Epithelial cell of proximal tubule (primary cell): ENCODE measurements around the gene SPG21. TPM values are rescaled to one million over a fixed set of nuclear protein-coding genes. Genes with fewer than 3 reads are reported as not detected.
"Not testable (repeated sequence)": the region's sequence is repeated elsewhere in the genome, so short reads cannot be mapped to it uniquely, and the experiment has no call there.

Source experiments
- DNase-seq: peaks from one replicate; pipeline ENCODE4 v3.0.0-alpha.2; 2011; ENCODE audit warnings: low read depth
- H3K4me3 ChIP-seq: 2 replicates; pipeline ENCODE4 v1.5.1; 2011; ENCODE audit warnings: low read depth, mild to moderate bottlenecking, low read length
- total RNA-seq: library from RNA; depleted of rRNA; stranded (reverse); fragments of >200 nt; gene quantifications from 2 replicates; pipeline ENCODE4 v1.2.3, GENCODE V29; 2015
- TF ChIP-seq, protein P1 (sequence below): conservative IDR thresholded peaks from 2 replicates; pipeline ENCODE4 v1.5.1; 2012; ENCODE audit warnings: low read depth, mild to moderate bottlenecking, low read length

The SPG21 gene
- total RNA-seq, 1 donor from 2014 or later = 80.1 TPM

DNA sequence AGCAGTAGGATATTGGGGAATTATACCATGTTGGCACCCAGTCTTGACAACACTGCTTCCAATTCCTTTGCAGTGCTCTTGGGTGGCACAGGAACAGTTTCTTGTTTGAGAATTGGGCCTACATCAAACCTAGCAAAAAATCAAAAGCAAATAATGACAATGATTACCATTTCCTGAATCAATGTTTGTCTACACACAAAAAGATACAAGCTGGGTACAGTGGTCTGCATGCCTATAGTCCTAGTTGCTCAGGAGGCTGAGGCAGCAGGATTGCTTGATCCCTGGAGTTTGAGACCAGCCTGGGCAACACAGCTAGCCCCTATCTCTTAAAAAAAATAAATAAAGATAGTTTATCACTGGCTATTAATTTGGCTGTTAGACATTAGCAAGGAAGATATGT is 31.8 kb upstream of the SPG21 start:
- no peak overlapping the region for H3K4me3 ChIP-seq
- DNase-seq = no peak
- TF ChIP-seq, protein P1, sequence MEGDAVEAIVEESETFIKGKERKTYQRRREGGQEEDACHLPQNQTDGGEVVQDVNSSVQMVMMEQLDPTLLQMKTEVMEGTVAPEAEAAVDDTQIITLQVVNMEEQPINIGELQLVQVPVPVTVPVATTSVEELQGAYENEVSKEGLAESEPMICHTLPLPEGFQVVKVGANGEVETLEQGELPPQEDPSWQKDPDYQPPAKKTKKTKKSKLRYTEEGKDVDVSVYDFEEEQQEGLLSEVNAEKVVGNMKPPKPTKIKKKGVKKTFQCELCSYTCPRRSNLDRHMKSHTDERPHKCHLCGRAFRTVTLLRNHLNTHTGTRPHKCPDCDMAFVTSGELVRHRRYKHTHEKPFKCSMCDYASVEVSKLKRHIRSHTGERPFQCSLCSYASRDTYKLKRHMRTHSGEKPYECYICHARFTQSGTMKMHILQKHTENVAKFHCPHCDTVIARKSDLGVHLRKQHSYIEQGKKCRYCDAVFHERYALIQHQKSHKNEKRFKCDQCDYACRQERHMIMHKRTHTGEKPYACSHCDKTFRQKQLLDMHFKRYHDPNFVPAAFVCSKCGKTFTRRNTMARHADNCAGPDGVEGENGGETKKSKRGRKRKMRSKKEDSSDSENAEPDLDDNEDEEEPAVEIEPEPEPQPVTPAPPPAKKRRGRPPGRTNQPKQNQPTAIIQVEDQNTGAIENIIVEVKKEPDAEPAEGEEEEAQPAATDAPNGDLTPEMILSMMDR = no peak

DNA sequence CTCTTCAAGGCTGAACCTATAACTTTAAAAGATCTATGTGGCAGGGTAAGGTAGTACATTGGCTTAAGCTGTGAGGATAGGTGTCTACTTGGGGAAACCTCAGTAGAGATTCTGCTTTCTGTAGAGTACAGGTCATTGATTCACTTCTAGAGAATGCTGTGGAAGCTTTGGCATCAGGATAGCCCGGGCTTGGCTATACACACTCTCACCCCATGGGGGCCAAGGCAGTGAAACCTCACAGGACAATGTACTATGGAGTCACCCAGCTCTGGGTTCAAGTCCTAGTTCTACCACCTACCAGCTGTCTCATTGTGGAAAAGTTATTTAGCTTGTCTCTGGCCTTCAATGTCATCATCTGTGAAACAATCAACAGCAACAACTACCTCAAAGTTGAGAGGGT is 30.7 kb upstream of the SPG21 start:
- TF ChIP-seq, protein P1 = peak; percentile 3
- H3K4me3 ChIP-seq = no peak overlapping the region
- DNase-seq = no peak

DNA sequence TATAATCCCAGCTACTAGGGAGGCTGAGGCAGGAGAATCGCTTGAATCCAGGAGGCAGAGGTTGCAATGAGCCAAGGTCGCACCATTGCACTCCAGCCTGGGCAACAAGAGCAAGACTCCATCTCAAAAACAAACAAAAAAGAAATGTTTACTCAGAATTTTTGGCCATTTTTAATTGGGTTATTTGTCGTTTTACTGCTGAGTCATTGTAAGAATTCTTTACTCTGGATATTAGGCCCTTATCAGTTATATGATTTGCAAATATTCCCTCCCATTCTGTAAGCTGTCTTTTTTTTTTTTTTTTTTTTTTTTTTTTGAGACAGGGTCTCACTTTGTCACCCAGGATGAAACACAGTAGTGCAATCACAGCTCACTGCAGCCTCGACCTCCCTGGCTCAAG is 21.5 kb upstream of the SPG21 start:
- H3K4me3 ChIP-seq, DNase-seq: not testable (repeated sequence)

DNA sequence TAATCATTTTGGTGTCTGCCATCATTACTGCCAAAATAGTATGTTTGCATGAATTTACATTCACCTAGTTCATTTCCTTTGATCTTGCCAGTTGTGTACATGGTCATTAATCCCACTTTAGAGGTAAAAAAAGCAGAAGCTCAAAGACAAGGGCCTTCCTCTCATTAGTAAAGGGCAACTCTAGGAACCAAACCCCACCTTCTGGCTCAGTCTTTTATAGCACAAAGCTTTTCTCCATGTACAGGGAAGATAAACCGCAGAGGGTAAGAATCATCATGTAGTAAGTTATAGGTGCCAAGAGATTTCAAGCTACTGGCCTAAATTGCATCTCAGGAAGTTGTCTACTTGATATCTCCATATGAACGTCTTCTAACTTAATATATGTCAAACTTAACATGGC is 19.3 kb upstream of the SPG21 start:
- DNase-seq = no peak
- H3K4me3 ChIP-seq = no peak overlapping the region
- TF ChIP-seq, protein P1 = no peak

DNA sequence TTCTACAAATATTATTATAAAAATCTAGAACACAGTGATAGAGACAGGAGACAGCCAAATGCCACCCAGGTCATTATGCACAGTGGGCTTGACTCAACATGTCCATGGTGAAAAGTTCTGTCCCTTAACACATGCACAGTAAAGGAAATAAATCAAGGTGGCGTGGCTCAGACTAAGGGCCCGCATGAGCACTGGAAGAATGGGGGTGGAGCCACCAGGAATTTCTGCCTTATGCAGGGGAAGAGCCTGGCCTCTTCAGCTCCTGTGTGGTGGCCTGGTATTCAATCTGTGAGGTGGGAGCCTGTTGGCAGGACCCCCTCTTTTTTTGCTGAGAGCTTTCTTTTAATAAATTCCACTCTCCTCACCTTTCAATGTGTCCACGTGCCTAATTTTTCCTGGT is 17.2 kb upstream of the SPG21 start:
- H3K4me3 ChIP-seq = no peak overlapping the region
- TF ChIP-seq, protein P1 = no peak
- DNase-seq = no peak

DNA sequence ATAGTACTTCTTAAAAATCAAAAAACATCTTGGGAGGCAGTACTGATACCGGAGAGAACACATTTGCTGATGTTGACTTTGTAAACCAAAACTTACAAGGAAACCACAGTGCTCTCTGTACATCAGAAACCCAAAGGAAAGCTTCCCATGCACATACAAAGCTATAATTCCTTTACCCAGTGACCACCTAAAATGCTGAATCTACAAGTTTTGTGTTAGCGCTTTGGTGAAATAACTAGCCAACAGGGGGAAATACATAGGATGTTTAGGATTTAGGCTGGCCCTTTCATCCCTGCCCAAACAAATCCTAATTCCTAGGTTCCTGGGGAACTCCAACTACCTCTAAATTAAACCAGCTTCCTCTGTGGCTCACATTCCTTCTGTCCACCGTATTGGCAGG is 15.3 kb upstream of the SPG21 start:
- no peak overlapping the region for H3K4me3 ChIP-seq
- no peak for DNase-seq
- TF ChIP-seq, protein P1 = no peak

DNA sequence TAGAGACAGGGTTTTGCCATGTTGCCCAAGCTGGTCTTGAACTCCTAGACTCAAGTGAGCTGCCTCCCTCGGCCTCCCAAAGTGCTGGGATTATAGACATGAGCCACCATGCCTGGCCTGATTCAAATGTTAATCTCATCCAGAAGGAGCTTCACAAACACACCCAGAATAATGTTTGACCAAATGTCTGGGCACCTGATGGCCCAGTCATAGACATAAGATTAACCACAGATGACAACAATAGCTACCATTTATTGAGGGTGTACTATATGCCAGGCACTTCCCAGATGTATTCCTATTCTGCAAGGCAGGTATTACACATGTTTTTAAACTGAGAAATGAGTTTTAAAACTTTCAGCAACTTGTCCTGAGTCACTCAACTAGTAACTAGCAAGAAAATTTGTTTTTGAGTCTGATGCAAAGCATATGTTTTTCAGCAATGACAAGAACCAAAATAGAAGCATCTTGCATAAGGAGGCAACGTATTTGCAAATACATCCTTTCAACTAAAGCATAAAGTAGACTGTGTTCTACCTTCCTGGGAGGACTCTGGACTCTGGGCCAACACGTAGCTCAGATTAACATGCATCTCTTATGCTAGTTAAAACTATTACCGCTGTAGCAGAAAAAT is 8.1 kb upstream of the SPG21 start:
- TF ChIP-seq, protein P1 = no peak
- no peak overlapping the region for H3K4me3 ChIP-seq
- DNase-seq = no peak
